LNCaP clone FGC (cell line): ENCODE measurements around the gene MARF1.
"Not testable (repeated sequence)": the region's sequence is repeated elsewhere in the genome, so short reads cannot be mapped to it uniquely, and the experiment has no call there.

Experiments used
- DNase-seq: peaks from one replicate; pipeline ENCODE4 v3.0.0-alpha.2; 2011; ENCODE audit warnings: low read depth
- H3K4me3 ChIP-seq: 2 replicates; pipeline ENCODE4 v1.5.1; 2011; ENCODE audit warnings: mild to moderate bottlenecking, low read depth, low read length, control low read depth
- CTCF ChIP-seq: IDR thresholded peaks from 2 replicates; pipeline ENCODE4 v1.5.1; 2012; ENCODE audit warnings: mild to moderate bottlenecking; ENCODE audit not compliant: control insufficient read depth, insufficient read depth; ENCODE audit errors: extremely low read depth

MARF1 gene

GRCh38 chr16:15667091-15667742, 24.3 kb upstream of the MARF1 start:
- TF ChIP-seq CTCF, result no peak
- DNase-seq, result no peak
- H3K4me3 ChIP-seq, result no peak overlapping the region

- no peak for TF ChIP-seq CTCF
Observed at GRCh38 chr16:15665107-15665506, 22.2 kb upstream of the MARF1 start.

GRCh38 chr16:15660203-15660601, 17.2 kb upstream of the MARF1 start:
- DNase-seq, result no peak
- TF ChIP-seq CTCF, result no peak
- H3K4me3 ChIP-seq, result no peak overlapping the region

More at GRCh38 chr16:15665107-15665506, 22.2 kb upstream of the MARF1 start:
- no peak overlapping the region for H3K4me3 ChIP-seq
- DNase-seq, result no peak

- no peak overlapping the region for H3K4me3 ChIP-seq
- DNase-seq, result no peak
Observed at GRCh38 chr16:15658556-15658955, 15.6 kb upstream of the MARF1 start.

GRCh38 chr16:15658149-15658548, 15.2 kb upstream of the MARF1 start:
- no peak for TF ChIP-seq CTCF
- DNase-seq, result no peak
- H3K4me3 ChIP-seq, result no peak overlapping the region

More at GRCh38 chr16:15658556-15658955, 15.6 kb upstream of the MARF1 start:
- no peak for TF ChIP-seq CTCF

- not testable (repeated sequence) for H3K4me3 ChIP-seq, DNase-seq
Observed at GRCh38 chr16:15655561-15655960, 12.6 kb upstream of the MARF1 start.

- TF ChIP-seq CTCF, result no peak
- H3K4me3 ChIP-seq, result no peak overlapping the region
Observed at GRCh38 chr16:15654591-15654990, 11.6 kb upstream of the MARF1 start.

GRCh38 chr16:15653227-15653626, 10.3 kb upstream of the MARF1 start:
- peak; percentile 70 for DNase-seq
- H3K4me3 ChIP-seq, result no peak overlapping the region

More at GRCh38 chr16:15654591-15654990, 11.6 kb upstream of the MARF1 start:
- DNase-seq, result no peak

More at GRCh38 chr16:15653227-15653626, 10.3 kb upstream of the MARF1 start:
- TF ChIP-seq CTCF, result no peak
